Transverse colon (tissue), 4 donors: ENCODE measurements around the gene GDF2. TPM values are rescaled to one million over a fixed set of nuclear protein-coding genes. Genes with fewer than 3 reads are reported as not detected.

Experiments used
- DNase-seq: peaks from one replicate; pipeline ENCODE4 v3.0.0-alpha.2; 2019
- H3K27ac ChIP-seq, 4 donors: fragments of 200-600 bp; sonication (generic); 2 replicates each; pipeline ENCODE4 v1.5.1; 2016 to 2018; ENCODE audit warnings: inconsistent platforms in 4 of 4
- H3K27me3 ChIP-seq: fragments of 200-600 bp; sonication (generic); 2 replicates; pipeline ENCODE4 v1.5.1; 2017; ENCODE audit warnings: inconsistent platforms
- H3K36me3 ChIP-seq, 4 donors: fragments of 200-600 bp; sonication (generic); 2 replicates each; pipeline ENCODE4 v1.5.1; 2017 to 2019; ENCODE audit warnings: inconsistent platforms in 4 of 4
- H3K4me1 ChIP-seq, 4 donors: fragments of 200-600 bp; sonication (generic); 2 replicates each; pipeline ENCODE4 v1.5.1; 2017 to 2020; ENCODE audit warnings: inconsistent platforms in 4 of 4
- H3K4me3 ChIP-seq, 4 donors: fragments of 200-600 bp; sonication (generic); 1 replicate in 1 of 4; 2 replicates in 3 of 4; pipeline versions ENCODE4 v1.5.1 to v1.6.1; 2017 to 2019; ENCODE audit warnings: inconsistent platforms in 4 of 4
- H3K9me3 ChIP-seq, 2 donors: fragments of 200-600 bp; sonication (generic); 2 replicates each; pipeline ENCODE4 v1.5.1; 2017 to 2019; ENCODE audit warnings: inconsistent platforms in 2 of 2
- CTCF ChIP-seq, 5 experiments: fragments of 200-600 bp in 3 of 5; fragments of 450-650 bp in 2 of 5; sonication (generic) in 3 of 5; IDR thresholded peaks; 1 replicate in 2 of 5; 2 replicates in 3 of 5; pipeline ENCODE4 v1.5.1; 2016 to 2017; ENCODE audit warnings: antibody characterized with exemption in 5 of 5, inconsistent platforms in 3 of 5, mild to moderate bottlenecking in 2 of 5, moderate library complexity in 1 of 5
- EP300 ChIP-seq: sonication (generic); formaldehyde crosslinking; IDR thresholded peaks from one replicate; pipeline ENCODE4 v1.6.1; 2017; ENCODE audit warnings: antibody characterized with exemption, low read depth
- POLR2A ChIP-seq: fragments of 450-650 bp; IDR thresholded peaks from one replicate; pipeline ENCODE4 v1.6.1; 2016; ENCODE audit warnings: antibody characterized with exemption, mild to moderate bottlenecking, moderate library complexity
- POLR2AphosphoS5 ChIP-seq, 3 donors: sonication (generic); formaldehyde crosslinking; IDR thresholded peaks; one replicate each; pipeline ENCODE4 v1.6.1; 2016; ENCODE audit warnings: antibody characterized with exemption in 3 of 3
- WGBS, 2 donors: methylation state at CpG; one replicate each; pipeline ENCODE4 v1.1.5; 2018; ENCODE audit warnings: low coverage in 1 of 2; 5-methylcytosine and 5-hydroxymethylcytosine counted together
- in situ Hi-C, 4 donors: fragments of 200-750 bp; cut with MboI; loops; one replicate each; pipeline versions ENCODE4 v1.15.0 to v1.15.1; 2017; ENCODE audit warnings: low sequenced_read_pairs in 3 of 4, low pct_ligation_motif_present in 1 of 4, low pct_unique_long_range_greater_than_20kb in 1 of 4
- intact Hi-C: fragments of 100-400 bp; cut with DNase I; formaldehyde crosslinking; loops from one replicate; pipeline ENCODE4 v1.15.1; 2023; ENCODE audit warnings: low total_unique reads
- total RNA-seq, 4 donors: library from RNA; depleted of rRNA; stranded (reverse); fragments of >200 nt; gene quantifications; one replicate each; pipeline ENCODE4 v1.1.0, GENCODE V29; 2016

Gene GDF2
- total RNA-seq, 4 donors from 2014 or later: not detected

- Histone ChIP-seq H3K27me3 (no peaks in the 10 kb centered on the region), H3K36me3 (no peaks in the 10 kb centered on the region), H3K4me1 (no peaks in the 10 kb centered on the region), H3K4me3 (no peak overlapping the region), H3K27ac (no peak overlapping the region), H3K9me3 (no peaks in the 10 kb centered on the region)
- intact Hi-C loops: no loop called here
- 94% methylated on average over 9 of the region's 12 CpGs; no CpG with 5 or more reads in 1 of the 2 donors for WGBS, 2 donors
- DNase-seq: no peak
- TF ChIP-seq EP300: no peak
- no peak for TF ChIP-seq POLR2AphosphoS5 (IDR thresholded peaks at IDR 0.05)
- no peak for TF ChIP-seq CTCF (IDR thresholded peaks at IDR 0.05)
- no peak for TF ChIP-seq POLR2A
- in situ Hi-C loops: no loop called here
Measured at GRCh38 chr10:47357131-47357582, 34.9 kb downstream of the GDF2 start.

GRCh38 chr10:47357911-47358310, 35.7 kb downstream of the GDF2 start:
- Histone ChIP-seq H3K27me3 (no peaks in the 10 kb centered on the region), H3K4me1 (no peaks in the 10 kb centered on the region), H3K27ac (no peak overlapping the region), H3K36me3 (no peaks in the 10 kb centered on the region), H3K4me3 (no peak overlapping the region), H3K9me3 (no peaks in the 10 kb centered on the region)
- TF ChIP-seq EP300 (no peak), POLR2A (no peak), CTCF (IDR thresholded peaks at IDR 0.05) (no peak), POLR2AphosphoS5 (IDR thresholded peaks at IDR 0.05) (no peak)
- in situ Hi-C loops (no loop called here), intact Hi-C loops (no loop called here)
- WGBS, 2 donors: 92% methylated on average over 3 of the region's 3 CpGs; no CpG with 5 or more reads in 1 of the 2 donors
- DNase-seq: no peak

- no peak for TF ChIP-seq CTCF (IDR thresholded peaks at IDR 0.05)
- no peak for TF ChIP-seq EP300
- TF ChIP-seq POLR2A: no peak
- TF ChIP-seq POLR2AphosphoS5 (IDR thresholded peaks at IDR 0.05): no peak
Measured at GRCh38 chr10:47358457-47358856, 36.2 kb downstream of the GDF2 start.

GRCh38 chr10:47359101-47359500, 36.8 kb downstream of the GDF2 start:
- no peaks in the 10 kb centered on the region for H3K27me3 ChIP-seq
- H3K4me1 ChIP-seq: no peaks in the 10 kb centered on the region
- intact Hi-C loops (no loop called here), in situ Hi-C loops (no loop called here)
- no peak overlapping the region for H3K4me3 ChIP-seq
- no peak overlapping the region for H3K27ac ChIP-seq
- no peaks in the 10 kb centered on the region for H3K9me3 ChIP-seq
- TF ChIP-seq EP300 (no peak), POLR2A (no peak), CTCF (IDR thresholded peaks at IDR 0.05) (no peak), POLR2AphosphoS5 (IDR thresholded peaks at IDR 0.05) (no peak)
- H3K36me3 ChIP-seq: no peaks in the 10 kb centered on the region
- DNase-seq: no peak
- 90% methylated on average over 2 of the region's 2 CpGs; no CpG with 5 or more reads in 1 of the 2 donors for WGBS, 2 donors

More at GRCh38 chr10:47358457-47358856, 36.2 kb downstream of the GDF2 start:
- no peak for DNase-seq
- Histone ChIP-seq H3K36me3 (no peaks in the 10 kb centered on the region), H3K27ac (no peak overlapping the region), H3K4me3 (no peak overlapping the region), H3K4me1 (no peaks in the 10 kb centered on the region), H3K9me3 (no peaks in the 10 kb centered on the region), H3K27me3 (no peaks in the 10 kb centered on the region)
- in situ Hi-C loops (no loop called here), intact Hi-C loops (no loop called here)
- 78% methylated on average over 3 of the region's 3 CpGs; no CpG with 5 or more reads in 1 of the 2 donors for WGBS, 2 donors
